ENCODE results near the gene POLR3A. TPM values are rescaled to one million over a fixed set of nuclear protein-coding genes. Genes with fewer than 3 reads are reported as not detected.

POLR3A gene
- total and polyA plus RNA-seq, 2 of the 13 experiments (the other 11 are each of a cell fraction or from before 2014, with no cell fraction given) = 13.6 to 19.2 TPM

DNA sequence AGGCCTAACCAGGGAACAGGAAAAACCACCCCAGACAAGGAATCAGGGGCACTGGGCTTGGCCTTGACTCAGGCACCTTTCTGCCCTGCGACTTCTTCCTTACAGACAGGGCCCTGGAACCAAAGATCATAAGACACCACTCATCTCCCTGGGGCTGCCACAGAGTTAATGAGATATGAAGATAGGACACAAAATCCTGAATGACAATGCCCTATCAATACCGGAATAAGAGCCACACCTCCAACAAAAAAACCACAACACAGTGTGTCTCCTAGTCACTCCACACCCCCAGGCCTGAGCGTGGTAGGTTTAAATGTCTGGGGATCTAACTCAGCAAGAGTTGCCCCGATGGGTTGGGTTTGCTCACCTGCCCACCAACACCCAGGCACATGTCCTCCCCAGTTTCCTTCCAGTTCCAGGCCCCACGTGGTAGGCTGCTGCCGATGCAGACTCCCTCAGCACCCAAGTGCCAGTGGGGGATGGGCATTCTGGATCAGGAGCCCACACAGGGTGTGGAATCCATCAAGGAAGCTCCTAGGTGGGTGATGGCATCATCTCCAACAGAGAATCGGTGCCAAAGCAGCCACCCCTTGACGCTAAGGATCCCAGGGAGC, 106.6 kb downstream of the POLR3A start (continued):
- TF ChIP-seq IKZF4 (CRISPR knock-in tag; IDR thresholded peaks at IDR 0.05; ENCODE audit: borderline replicate concordance, low read depth, not compliant biosample characterization) = no peak

DNA sequence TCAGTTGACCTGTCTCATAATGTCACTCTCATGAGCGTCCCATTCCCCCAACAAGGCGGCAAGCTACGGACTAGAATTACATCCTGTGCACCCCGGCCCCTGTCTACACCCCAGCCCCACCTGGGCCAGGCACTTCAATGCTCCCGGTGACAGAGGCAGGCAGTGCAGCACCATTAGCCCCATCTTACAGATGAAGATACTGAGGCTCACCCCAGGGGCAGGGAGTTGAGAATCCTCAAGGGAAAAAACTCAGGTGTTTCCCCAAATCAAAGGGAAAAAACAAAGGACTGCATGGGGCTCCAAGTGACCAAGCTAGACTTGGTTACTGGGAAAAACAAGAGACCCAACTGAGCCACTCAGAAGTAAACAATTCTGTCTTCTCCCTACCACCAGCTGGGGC, 107.3 kb downstream of the POLR3A start:
- no peak for FAIRE-seq
- ChIA-PET POLR2A (no interaction called here), CTCF (ENCODE audit: low intra/inter-chr PET ratio, low total read pairs) (no interaction called here)
- intact Hi-C loops (cut with micrococcal nuclease; ENCODE audit: unreplicated experiment) = no loop called here
- no peak overlapping the region for H3K27ac ChIP-seq (ENCODE audit: extremely low read length, insufficient read depth, low read length)
- no peaks in the 10 kb centered on the region for H3K27me3 ChIP-seq (ENCODE audit: control insufficient read depth in 1 of 2, insufficient read depth in 2 of 2, low read length in 2 of 2)
- H4K20me1 ChIP-seq (ENCODE audit: insufficient read depth, low read length) = peaks cover 7% of the 10 kb centered on the region
- in situ Hi-C loops (cut with HindIII; ENCODE audit: extremely low pct_ligation_motif_present, low pct_unique_long_range_greater_than_20kb) = no loop called here
- H3K4me2 ChIP-seq (ENCODE audit: low read depth, low read length) = no peak overlapping the region
- H3K9ac ChIP-seq (ENCODE audit: insufficient read depth, low read depth, low read length) = no peak overlapping the region
- H3K36me3 ChIP-seq (replicated peaks in 1 of 2; ENCODE audit: control insufficient read depth in 1 of 2, insufficient read depth in 2 of 2, low read length in 2 of 2) = no peaks in the 10 kb centered on the region; a peak in 1 of 5 replicates
- H3K4me1 ChIP-seq (ENCODE audit: insufficient read depth, low read length) = peaks cover 78% of the 10 kb centered on the region
- no peak for DNase-seq (ENCODE audit: low spot score)
- no peak overlapping the region for H3K4me3 ChIP-seq (replicated peaks in 1 of 3; ENCODE audit: insufficient read depth in 1 of 3, low read depth in 2 of 3, low read length in 3 of 3)
- BruUV-seq (replicated peaks) = no TSS peak
- WGBS (ENCODE audit: low lambda C conversion rate) = 100% methylated on average over 5 of the region's 5 CpGs
- no peak overlapping the region for H2AFZ ChIP-seq (ENCODE audit: low read length)
- peaks cover 82% of the 10 kb centered on the region for H3K79me2 ChIP-seq (ENCODE audit: insufficient read depth, low read length)
- TF ChIP-seq DR1 (CRISPR knock-in tag; IDR thresholded peaks at IDR 0.05) (no peak), ZNF629 (CRISPR knock-in tag; conservative IDR thresholded peaks at IDR 0.05) (peak; percentile 74)
- ATAC-seq = no peak
- H3K9me3 ChIP-seq (ENCODE audit: low read length) = no peaks in the 10 kb centered on the region

DNA sequence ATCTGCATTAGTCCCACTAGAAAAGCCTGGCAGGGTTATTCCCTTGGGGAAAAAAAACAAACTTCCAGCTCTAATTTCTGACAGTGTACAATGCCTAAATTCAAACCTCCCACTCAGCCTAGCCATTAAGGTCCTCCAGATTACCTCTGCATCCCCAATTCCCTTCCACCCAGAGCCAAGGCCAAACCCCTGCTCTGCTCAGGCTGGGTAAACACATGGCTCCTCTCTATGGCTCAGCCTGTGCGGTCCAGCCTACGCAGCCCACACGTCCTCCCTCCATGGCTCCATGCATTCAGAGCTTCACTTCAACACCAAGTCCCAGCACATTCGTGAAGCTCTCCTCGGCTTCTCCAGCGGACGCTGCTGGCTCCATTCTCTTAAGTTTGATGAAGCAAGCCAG, 107.9 kb downstream of the POLR3A start:
- ChIA-PET POLR2A (interaction anchor here (2.2 kb wide), 1 partner anchor 32 kb away, joined by 6 read pairs; no protein-coding TSS in a partner anchor), CTCF (ENCODE audit: low intra/inter-chr PET ratio, low total read pairs) (no interaction called here)
- Histone ChIP-seq H2AFZ (ENCODE audit: low read length) (no peak overlapping the region), H4K20me1 (ENCODE audit: insufficient read depth, low read length) (peaks cover 7% of the 10 kb centered on the region), H3K9me3 (ENCODE audit: low read length) (no peaks in the 10 kb centered on the region), H3K27me3 (ENCODE audit: control insufficient read depth in 1 of 2, insufficient read depth in 2 of 2, low read length in 2 of 2) (no peaks in the 10 kb centered on the region), H3K36me3 (replicated peaks in 1 of 2; ENCODE audit: control insufficient read depth in 1 of 2, insufficient read depth in 2 of 2, low read length in 2 of 2) (no peaks in the 10 kb centered on the region; a peak in 1 of 5 replicates), H3K79me2 (ENCODE audit: insufficient read depth, low read length) (peaks cover 85% of the 10 kb centered on the region), H3K4me2 (ENCODE audit: low read depth, low read length) (no peak overlapping the region; the same call in 1 of the 2 replicates), H3K4me3 (replicated peaks in 1 of 3; ENCODE audit: insufficient read depth in 1 of 3, low read depth in 2 of 3, low read length in 3 of 3) (no peak overlapping the region), H3K4me1 (ENCODE audit: insufficient read depth, low read length) (peaks cover 78% of the 10 kb centered on the region), H3K9ac (ENCODE audit: insufficient read depth, low read depth, low read length) (no peak overlapping the region), H3K27ac (ENCODE audit: extremely low read length, insufficient read depth, low read length) (no peak overlapping the region)
- FAIRE-seq (no peak), DNase-seq (ENCODE audit: low spot score) (no peak), ATAC-seq (no peak)
- BruUV-seq (replicated peaks) = no TSS peak
- 74% methylated on average over 7 of the region's 7 CpGs for WGBS (ENCODE audit: low lambda C conversion rate)
- intact Hi-C loops (cut with micrococcal nuclease; ENCODE audit: unreplicated experiment) (no loop called here), in situ Hi-C loops (cut with HindIII; ENCODE audit: extremely low pct_ligation_motif_present, low pct_unique_long_range_greater_than_20kb) (no loop called here)
- TF ChIP-seq FIP1L1 (IDR thresholded peaks at IDR 0.05; ENCODE audit: borderline replicate concordance, insufficient read depth, low read depth, low read length) (no peak), PRDM10 (CRISPR knock-in tag; IDR thresholded peaks at IDR 0.05; ENCODE audit: low read depth) (no peak), FOXO1 (CRISPR knock-in tag; IDR thresholded peaks at IDR 0.05) (no peak), ZNF781 (CRISPR knock-in tag; IDR thresholded peaks at IDR 0.05; ENCODE audit: borderline replicate concordance, not compliant biosample characterization) (no peak), ATRX (CRISPR knock-in tag; IDR thresholded peaks at IDR 0.05; ENCODE audit: borderline replicate concordance) (no peak), ZNF713 (CRISPR knock-in tag; IDR thresholded peaks at IDR 0.05) (no peak), ZNF557 (CRISPR knock-in tag; IDR thresholded peaks at IDR 0.05) (no peak), SOX13 (IDR thresholded peaks at IDR 0.05) (no peak), SOX13 (CRISPR knock-in tag; conservative IDR thresholded peaks at IDR 0.05 in 1 of 2, IDR thresholded peaks at IDR 0.05 in 1 of 2) (no peak), ZNF589 (CRISPR knock-in tag; conservative IDR thresholded peaks at IDR 0.05) (no peak)
